Uterus (tissue), 2 donors: ENCODE results near the gene BCO2.

Experiments
- POLR2A ChIP-seq, 2 donors: fragments of 450-650 bp; IDR thresholded peaks; one replicate each; pipeline ENCODE4 v1.6.1; 2016; ENCODE audit warnings: antibody characterized with exemption in 2 of 2, mild to moderate bottlenecking in 1 of 2, moderate library complexity in 1 of 2
- TF ChIP-seq, protein P1 (sequence below), 4 experiments: fragments of 200-600 bp in 2 of 4; fragments of 450-650 bp in 2 of 4; sonication (generic) in 2 of 4; IDR thresholded peaks; one replicate each; pipeline ENCODE4 v1.5.1; 2016 to 2019; ENCODE audit warnings: antibody characterized with exemption in 4 of 4, mild to moderate bottlenecking in 2 of 4, moderate library complexity in 1 of 4

DNA sequence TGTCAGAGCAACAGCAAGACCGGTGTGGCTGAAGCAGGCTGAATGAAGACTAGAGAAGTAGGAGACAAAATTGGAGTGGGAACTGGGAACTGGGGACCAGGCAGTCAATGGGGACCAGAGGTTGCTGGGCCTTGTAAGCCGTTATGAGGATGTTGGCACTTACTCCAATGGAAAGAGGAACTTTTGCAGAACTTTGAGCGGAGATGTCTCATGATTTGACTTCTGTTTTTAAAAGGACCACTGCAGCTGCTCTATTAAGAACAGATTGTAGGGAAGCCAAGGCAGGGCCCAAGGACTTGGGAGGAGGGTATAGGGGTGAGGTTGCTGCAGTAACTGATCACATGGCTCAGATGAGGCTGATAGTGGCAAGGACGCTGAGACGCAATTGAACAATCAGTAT, 45.7 kb upstream of the BCO2 start:
- TF ChIP-seq POLR2A (IDR thresholded peaks at IDR 0.05), result no peak
- TF ChIP-seq, protein P1, sequence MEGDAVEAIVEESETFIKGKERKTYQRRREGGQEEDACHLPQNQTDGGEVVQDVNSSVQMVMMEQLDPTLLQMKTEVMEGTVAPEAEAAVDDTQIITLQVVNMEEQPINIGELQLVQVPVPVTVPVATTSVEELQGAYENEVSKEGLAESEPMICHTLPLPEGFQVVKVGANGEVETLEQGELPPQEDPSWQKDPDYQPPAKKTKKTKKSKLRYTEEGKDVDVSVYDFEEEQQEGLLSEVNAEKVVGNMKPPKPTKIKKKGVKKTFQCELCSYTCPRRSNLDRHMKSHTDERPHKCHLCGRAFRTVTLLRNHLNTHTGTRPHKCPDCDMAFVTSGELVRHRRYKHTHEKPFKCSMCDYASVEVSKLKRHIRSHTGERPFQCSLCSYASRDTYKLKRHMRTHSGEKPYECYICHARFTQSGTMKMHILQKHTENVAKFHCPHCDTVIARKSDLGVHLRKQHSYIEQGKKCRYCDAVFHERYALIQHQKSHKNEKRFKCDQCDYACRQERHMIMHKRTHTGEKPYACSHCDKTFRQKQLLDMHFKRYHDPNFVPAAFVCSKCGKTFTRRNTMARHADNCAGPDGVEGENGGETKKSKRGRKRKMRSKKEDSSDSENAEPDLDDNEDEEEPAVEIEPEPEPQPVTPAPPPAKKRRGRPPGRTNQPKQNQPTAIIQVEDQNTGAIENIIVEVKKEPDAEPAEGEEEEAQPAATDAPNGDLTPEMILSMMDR (IDR thresholded peaks at IDR 0.05), result no peak
